ENCODE measurements around the gene SMCO4.

Gene SMCO4

DNA sequence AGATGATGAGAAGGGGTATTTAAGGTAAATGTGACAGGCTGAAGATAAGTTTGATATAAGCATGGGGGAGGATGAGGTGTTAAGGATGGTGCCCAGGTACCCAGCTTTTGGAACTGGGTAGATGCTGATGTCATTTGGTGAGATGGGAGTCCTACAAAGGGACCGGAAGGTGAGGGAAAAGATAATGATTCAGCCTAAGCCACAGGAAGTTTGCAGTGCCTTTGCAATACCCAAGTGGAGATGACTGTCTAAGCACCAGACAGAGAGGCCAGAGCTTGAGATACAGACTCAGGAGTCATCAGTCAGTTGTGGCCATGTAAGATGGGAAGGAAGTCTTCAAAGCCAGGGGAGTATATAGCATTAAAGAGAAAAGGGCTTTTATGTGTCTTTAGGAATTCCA lies 30.0 kb upstream of the SMCO4 start:
- TF ChIP-seq, protein P1, sequence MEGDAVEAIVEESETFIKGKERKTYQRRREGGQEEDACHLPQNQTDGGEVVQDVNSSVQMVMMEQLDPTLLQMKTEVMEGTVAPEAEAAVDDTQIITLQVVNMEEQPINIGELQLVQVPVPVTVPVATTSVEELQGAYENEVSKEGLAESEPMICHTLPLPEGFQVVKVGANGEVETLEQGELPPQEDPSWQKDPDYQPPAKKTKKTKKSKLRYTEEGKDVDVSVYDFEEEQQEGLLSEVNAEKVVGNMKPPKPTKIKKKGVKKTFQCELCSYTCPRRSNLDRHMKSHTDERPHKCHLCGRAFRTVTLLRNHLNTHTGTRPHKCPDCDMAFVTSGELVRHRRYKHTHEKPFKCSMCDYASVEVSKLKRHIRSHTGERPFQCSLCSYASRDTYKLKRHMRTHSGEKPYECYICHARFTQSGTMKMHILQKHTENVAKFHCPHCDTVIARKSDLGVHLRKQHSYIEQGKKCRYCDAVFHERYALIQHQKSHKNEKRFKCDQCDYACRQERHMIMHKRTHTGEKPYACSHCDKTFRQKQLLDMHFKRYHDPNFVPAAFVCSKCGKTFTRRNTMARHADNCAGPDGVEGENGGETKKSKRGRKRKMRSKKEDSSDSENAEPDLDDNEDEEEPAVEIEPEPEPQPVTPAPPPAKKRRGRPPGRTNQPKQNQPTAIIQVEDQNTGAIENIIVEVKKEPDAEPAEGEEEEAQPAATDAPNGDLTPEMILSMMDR (IDR thresholded peaks at IDR 0.05) = no peak
- Histone ChIP-seq H3K27me3 (no peaks in the 10 kb centered on the region), H3K4me1 (ENCODE audit: control insufficient read depth in 1 of 2, insufficient read depth in 1 of 2, low read depth in 1 of 2, low read length in 1 of 2) (no peaks in the 10 kb centered on the region), H3K4me3 (ENCODE audit: low read depth in 1 of 2, low read length in 1 of 2) (no peak overlapping the region), H3K36me3 (no peaks in the 10 kb centered on the region), H3K9me3 (no peaks in the 10 kb centered on the region), H3K27ac (no peak overlapping the region)

DNA sequence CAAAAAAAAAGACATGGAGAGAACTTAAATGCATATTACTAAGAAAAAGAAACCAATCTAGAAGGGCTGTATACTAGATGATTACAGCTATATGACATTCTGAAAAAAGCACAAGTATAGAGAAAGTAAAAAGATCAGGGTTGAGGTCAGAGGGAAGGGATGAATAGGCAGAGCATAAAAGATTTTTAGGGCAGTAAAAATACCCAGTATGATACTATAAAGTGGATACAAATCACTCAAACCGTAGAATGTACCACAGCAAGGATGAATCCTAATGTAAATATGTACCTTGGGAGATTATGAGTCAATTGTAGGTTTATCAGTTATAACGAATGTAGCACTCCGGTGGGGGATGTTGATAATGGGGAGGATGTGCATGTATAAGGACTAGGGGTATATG lies 29.4 kb upstream of the SMCO4 start:
- H3K9me3 ChIP-seq = no peaks in the 10 kb centered on the region
- H3K27me3 ChIP-seq = no peaks in the 10 kb centered on the region
- H3K4me1 ChIP-seq (ENCODE audit: control insufficient read depth in 1 of 2, insufficient read depth in 1 of 2, low read depth in 1 of 2, low read length in 1 of 2) = no peaks in the 10 kb centered on the region
- no peaks in the 10 kb centered on the region for H3K36me3 ChIP-seq
- no peak overlapping the region for H3K27ac ChIP-seq
- no peak overlapping the region for H3K4me3 ChIP-seq (ENCODE audit: low read depth in 1 of 2, low read length in 1 of 2)
- TF ChIP-seq, protein P1 (IDR thresholded peaks at IDR 0.05) = no peak

DNA sequence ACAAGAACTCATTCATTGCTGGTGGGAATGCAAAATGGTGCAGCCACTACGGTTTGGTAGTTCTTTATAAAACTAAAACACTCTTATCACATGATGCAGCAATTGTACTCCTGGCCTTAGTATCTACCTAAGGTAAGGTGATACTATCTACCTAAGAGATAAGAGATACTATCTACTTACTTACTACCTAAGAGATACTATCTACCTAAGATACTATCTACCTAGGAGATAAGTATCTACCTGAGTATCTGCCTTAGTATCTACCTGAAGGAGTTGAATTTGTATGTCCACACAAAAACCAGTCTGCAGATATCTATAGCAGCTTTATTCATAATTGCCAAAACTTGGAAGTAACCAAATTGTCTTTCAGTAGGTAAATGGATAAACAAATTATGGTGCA lies 29.0 kb upstream of the SMCO4 start:
- Histone ChIP-seq H3K27ac (no peak overlapping the region), H3K9me3 (no peaks in the 10 kb centered on the region), H3K27me3 (no peaks in the 10 kb centered on the region), H3K36me3 (no peaks in the 10 kb centered on the region), H3K4me3 (ENCODE audit: low read depth in 1 of 2, low read length in 1 of 2) (no peak overlapping the region), H3K4me1 (ENCODE audit: control insufficient read depth in 1 of 2, insufficient read depth in 1 of 2, low read depth in 1 of 2, low read length in 1 of 2) (no peaks in the 10 kb centered on the region)
- TF ChIP-seq, protein P1 (IDR thresholded peaks at IDR 0.05) = no peak

DNA sequence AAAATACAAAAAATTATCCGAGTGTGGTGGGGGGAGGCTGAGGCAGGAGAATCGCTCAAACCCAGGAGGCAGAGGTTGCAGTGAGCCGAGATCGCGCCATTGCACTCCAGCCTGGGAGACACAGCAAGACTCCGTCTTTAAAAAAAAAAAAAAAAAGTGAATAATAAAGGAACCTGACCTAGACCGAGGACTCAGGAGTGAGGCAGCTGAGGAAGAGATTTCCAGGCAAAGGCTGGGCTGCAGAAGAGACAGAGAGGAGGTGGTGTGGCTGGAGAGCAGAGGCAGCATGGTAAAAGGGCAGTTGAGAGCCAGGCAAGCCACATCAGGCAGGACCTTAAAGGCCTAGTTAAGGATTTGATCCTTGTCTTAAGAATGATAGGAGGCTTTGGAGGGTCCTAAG lies 28.4 kb upstream of the SMCO4 start:
- Histone ChIP-seq H3K4me1 (ENCODE audit: control insufficient read depth in 1 of 2, insufficient read depth in 1 of 2, low read depth in 1 of 2, low read length in 1 of 2) (no peaks in the 10 kb centered on the region), H3K9me3 (no peaks in the 10 kb centered on the region), H3K4me3 (ENCODE audit: low read depth in 1 of 2, low read length in 1 of 2) (no peak overlapping the region), H3K27me3 (no peaks in the 10 kb centered on the region), H3K27ac (no peak overlapping the region), H3K36me3 (no peaks in the 10 kb centered on the region)
- TF ChIP-seq, protein P1 (IDR thresholded peaks at IDR 0.05) = no peak

DNA sequence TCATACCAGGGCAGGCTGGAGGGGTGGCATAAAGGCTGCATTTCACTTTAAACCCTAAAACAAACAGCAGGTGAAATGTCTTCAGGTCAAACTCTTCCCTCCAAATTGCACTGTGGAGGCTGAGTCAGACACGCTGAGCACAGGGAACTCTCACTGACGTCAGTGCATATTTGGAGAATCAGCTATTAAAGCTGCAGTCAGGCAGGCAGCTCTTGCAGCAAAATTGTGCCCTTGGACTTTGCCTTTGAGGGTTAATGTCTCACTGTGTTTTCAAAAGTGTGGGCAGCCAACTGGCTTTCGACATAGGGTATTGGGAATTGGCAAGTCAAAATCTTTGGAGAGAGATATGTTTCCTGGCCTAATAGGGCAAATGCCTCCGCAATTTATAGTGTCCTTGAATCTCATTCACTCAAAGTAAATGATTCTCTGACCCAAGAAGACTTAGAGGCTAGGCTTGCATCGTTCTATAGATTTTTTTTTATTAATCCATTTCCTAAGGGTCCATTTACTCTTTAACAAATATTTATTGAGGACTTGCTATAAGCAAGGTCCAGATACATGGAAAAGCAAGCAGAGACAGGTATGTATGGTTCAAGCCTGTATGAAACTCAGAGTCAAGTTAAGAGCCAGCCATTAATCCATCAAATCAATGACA lies 27.7 kb upstream of the SMCO4 start:
- Histone ChIP-seq H3K4me3 (ENCODE audit: low read depth in 1 of 2, low read length in 1 of 2) (no peak overlapping the region), H3K27ac (no peak overlapping the region), H3K9me3 (no peaks in the 10 kb centered on the region), H3K27me3 (no peaks in the 10 kb centered on the region), H3K36me3 (no peaks in the 10 kb centered on the region), H3K4me1 (ENCODE audit: control insufficient read depth in 1 of 2, insufficient read depth in 1 of 2, low read depth in 1 of 2, low read length in 1 of 2) (no peaks in the 10 kb centered on the region)
- TF ChIP-seq, protein P1 (IDR thresholded peaks at IDR 0.05) = no peak

Data from neutrophil (primary cell).